ENCODE results near the gene AMFR.

Gene AMFR

GRCh38 chr16:56328276-56329022 lies 96.9 kb downstream of the AMFR start:
- no peak for DNase-seq

DNA sequence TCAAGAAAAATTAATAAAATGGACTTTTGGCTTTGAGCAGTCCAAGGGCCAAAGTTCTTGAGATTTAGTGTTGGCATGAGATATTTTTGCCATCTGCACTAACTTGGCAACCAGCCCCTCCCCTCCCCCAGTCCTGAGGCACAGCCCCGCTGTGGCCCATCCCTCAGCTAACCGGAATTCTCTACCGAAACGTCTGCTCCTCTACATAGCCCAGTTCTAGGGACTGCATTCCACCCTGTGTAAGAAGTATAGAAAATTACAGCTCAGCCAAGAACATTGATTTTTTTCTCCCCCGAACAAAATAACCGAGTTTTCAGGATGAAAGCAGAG lies 97.5 kb downstream of the AMFR start:
- DNase-seq, result no peak

DNA sequence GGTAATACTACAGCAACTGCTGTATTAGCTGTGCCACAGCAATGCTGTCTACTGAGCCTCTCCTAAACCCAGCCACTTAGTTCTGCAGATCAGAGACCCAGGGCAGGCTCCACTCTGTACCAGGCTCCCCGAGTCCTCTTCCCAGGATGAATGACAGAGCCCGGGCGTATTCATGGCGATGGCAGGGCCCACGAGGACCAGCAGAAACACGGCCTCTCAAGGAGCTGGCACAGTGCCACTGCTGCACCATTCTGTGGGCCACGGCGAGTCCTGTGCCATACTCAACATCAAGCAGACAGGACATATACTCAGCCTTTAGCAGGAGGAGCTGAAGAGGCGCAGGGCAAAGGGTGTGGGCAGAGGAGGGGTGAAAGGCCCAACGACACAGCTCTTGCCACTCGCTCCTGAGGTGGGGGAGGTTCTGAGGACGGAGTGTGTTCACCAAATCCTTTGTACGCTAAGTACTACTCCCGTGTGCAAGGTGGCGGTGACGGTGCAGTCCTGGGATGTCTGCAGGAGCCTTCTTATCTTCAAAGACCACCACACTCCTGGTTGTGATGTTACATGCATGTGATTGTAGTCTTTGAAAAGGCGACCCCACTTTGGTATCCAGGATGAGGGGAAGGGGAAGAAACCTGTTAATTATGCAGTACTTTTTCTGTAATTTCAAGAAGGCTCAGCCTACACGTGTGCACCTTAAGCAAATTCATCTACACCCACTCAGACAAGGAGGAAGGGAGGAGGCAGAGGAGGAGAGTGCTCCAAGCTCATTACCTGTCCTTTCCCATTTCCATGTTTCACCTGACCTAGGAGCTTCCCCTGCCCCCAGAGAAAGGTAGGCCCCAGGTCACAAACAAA lies 98.0 kb downstream of the AMFR start:
- DNase-seq, result no peak

DNA sequence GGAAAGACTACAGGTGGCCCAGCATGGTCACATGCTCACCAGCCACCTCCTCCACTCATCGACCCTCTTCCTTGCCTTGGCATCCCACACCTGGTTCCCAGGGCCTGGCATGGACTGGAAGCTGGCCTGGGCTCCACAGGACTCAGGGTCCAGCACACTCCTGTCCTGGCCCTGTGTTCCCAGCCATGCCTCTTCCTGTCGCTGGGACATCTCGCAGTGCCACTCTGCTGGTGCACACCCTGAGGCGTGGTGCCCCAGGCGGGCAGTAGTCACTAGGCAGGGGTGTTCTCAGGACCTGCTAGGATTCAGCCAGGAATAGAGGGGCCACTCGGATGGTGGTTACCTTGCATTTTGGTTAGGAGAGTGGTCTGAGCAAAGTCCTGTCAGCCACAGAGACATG lies 99.4 kb downstream of the AMFR start:
- no peak for DNase-seq

- no peak for DNase-seq
These were observed 100.9 kb downstream of the AMFR start for GRCh38 chr16:56324406-56324805.

- no peak for DNase-seq
These were observed 103.8 kb downstream of the AMFR start for GRCh38 chr16:56321571-56321970.

- no peak for DNase-seq
These were observed 104.4 kb downstream of the AMFR start for GRCh38 chr16:56320811-56321558.

DNA sequence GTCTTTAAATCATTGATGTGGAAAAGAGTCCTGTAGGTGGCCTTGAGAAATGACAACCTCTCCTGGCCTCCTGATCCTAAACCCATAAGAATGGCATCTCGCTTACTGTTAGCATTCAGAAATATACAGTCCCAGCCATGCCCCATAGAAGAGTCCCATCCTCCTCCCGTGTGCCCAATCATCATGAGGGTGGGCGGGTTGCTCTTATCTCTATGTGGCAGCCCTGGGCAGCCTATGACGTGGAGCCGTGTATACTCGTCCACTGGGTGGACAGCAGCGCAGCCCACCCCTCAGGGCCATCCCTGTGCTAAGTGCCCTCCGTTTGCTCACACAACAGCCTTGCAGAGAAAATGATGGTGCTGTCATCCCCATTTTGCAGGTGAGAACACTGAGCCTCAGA lies 105.3 kb downstream of the AMFR start:
- no peak for DNase-seq

DNA sequence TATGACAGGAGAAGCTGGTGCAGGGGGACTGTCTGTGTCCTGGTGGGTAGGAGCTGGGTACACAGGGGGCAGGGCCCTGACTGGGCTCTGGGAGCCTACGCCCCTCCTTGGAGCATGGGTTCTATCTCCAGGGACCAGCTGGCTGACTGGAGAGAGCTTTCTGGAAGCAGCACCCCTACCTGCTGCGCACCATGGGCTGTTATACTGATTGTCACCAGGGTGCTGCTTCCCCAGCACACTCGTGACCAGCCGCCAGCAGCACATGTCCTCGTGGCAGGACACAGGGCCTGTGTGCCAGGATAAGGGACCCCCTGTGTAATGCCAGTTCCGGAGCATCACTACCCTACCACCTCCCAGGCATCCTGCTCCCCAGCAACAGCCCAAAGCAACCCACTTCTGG lies 106.0 kb downstream of the AMFR start:
- no peak for DNase-seq

DNA sequence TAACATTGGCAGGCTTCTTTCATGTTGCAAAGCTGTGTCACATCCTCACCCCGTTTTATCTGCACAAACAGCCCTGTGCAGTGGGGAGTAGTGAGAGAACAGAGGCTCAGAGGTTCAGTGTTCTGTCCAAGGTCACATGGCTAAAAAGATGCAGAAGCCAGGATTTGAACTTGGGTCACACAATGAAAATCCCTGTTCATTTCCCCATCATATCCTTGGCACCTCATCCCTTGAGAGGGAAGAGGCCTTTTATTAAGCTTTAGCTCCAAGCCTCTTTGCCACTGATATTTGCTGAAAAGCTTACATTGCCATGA lies 106.6 kb downstream of the AMFR start:
- DNase-seq, result no peak

GRCh38 chr16:56317998-56318826 lies 107.1 kb downstream of the AMFR start:
- peak; percentile 70 for DNase-seq

- DNase-seq, result no peak
These were observed 108.8 kb downstream of the AMFR start for GRCh38 chr16:56316545-56316944.

DNA sequence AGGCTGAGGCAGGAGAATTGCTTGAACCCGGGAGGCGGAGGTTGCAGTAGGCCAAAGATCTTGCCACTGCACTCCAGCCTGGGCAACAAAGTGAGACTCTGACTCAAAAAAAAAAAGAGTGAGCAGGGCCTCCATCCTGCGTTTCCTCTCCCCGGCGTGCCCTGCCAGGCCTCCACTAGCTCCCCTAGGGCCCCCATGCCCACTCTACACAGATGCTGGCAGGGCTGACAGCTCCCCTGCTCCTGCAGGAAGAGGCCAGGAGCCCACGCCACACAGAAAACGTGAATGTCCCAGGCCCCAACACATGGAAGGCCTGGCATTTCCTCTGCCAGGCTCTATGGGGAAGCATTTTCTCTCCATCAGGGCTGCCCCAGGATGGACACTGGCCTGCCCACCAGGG lies 109.4 kb downstream of the AMFR start:
- DNase-seq, result no peak

- DNase-seq, result no peak
These were observed 111.0 kb downstream of the AMFR start for GRCh38 chr16:56314244-56314850.

- DNase-seq, result no peak
These were observed 112.8 kb downstream of the AMFR start for GRCh38 chr16:56312556-56312955.

DNA sequence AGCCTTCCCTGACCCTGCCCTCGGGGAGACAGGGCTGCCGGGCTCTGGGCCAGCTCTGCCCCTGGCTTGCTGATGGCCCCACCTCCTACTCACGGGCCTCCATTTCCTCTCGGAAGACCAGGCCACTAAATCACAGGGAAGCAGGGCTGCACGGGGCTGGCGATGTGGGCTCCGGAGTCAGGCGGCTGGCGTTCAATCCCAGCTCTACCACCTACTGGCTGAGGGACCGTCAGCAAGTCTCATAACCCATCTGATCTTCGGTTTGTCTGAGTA lies 113.4 kb downstream of the AMFR start:
- no peak for DNase-seq

All from NCI-H1694 treated with DMSO at 0.1 percent for 48 hours (cell line).